GM21717 (cell line): ENCODE measurements around the gene CEP83.
"Not testable (repeated sequence)": the region's sequence is repeated elsewhere in the genome, so short reads cannot be mapped to it uniquely, and the experiment has no call there.

ENCODE experiments used
- ATAC-seq: cut with Tn5 transposase; IDR thresholded peaks from one replicate; pipeline ENCODE4 v1.9.1; 2021; ENCODE audit warnings: mild to moderate bottlenecking, moderate library complexity; ENCODE audit not compliant: unreplicated experiment

Gene CEP83

DNA sequence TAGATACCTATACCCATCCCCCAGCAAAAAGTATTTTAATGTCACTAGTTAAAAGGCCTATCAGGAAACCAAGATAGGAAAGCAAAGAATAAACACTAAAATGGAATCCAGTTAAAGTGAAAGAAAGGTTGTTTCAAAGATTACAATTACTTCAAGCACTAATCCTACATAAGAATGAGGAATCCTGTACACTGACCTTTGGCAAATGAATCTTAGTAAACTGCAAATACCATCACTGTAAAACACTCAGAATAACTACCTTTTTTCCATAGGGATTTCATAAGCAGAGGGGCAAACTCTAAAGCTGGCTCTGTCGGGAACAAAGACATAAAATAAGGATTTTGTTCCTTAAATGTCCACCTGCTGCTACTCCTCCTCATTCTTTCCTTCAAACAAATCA is 25.9 kb downstream of the CEP83 start:
- no peak for ATAC-seq

DNA sequence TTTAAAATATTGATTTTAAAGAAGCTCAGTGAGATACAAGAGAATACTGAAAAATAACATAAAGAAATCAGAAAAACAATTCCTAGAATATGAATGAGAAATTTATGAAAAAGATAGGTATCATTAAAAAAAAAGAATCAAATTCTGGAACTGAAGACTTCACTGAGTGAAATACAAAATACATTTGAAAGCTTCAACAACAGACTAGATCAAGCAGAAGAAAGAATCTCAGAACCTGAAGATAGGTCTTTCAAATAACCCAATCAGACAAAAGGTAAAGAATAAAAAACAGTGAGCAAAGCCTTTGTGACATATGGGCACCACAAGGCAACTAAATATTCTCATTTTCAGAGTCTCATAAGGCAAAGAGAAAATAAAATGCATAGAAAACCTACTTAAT is 29.4 kb downstream of the CEP83 start:
- no peak for ATAC-seq

DNA sequence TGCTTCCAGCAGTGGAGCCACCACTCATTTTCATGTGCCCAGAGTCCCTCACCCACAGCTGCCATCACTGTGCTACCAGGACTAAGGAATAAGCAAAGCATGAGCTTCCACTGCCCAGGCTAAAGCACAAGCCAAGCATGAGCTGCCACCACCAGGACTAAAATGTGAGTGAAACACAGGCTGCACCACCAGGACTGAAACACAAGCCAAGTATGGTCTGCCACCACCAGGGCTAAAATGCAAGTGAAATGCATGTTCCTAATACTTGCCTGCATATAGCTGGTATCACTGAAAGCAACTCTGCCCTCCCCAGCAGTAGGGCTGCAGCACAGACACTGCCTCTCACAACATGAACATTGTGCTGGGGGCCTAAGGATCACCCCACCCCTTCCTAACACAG is 30.0 kb downstream of the CEP83 start:
- no peak for ATAC-seq

DNA sequence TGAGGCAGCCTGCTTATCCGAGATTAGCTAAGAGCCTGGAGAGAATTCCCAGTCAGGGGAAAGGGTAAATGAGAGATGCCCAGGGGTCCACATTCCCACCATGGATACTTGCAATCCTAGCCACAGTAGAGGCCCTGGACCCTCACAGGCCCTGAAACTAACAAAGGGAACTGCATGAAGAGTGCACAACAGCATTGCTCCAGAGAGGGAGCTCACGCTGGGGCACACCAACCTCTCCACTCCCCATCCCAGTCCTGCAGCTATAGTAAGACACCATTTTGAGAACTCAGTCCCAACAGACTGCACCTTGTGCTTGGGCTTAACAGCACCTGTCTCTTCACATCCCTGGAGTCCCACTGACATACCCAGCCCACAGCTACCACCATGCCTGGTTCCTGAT is 30.5 kb downstream of the CEP83 start:
- no peak for ATAC-seq

DNA sequence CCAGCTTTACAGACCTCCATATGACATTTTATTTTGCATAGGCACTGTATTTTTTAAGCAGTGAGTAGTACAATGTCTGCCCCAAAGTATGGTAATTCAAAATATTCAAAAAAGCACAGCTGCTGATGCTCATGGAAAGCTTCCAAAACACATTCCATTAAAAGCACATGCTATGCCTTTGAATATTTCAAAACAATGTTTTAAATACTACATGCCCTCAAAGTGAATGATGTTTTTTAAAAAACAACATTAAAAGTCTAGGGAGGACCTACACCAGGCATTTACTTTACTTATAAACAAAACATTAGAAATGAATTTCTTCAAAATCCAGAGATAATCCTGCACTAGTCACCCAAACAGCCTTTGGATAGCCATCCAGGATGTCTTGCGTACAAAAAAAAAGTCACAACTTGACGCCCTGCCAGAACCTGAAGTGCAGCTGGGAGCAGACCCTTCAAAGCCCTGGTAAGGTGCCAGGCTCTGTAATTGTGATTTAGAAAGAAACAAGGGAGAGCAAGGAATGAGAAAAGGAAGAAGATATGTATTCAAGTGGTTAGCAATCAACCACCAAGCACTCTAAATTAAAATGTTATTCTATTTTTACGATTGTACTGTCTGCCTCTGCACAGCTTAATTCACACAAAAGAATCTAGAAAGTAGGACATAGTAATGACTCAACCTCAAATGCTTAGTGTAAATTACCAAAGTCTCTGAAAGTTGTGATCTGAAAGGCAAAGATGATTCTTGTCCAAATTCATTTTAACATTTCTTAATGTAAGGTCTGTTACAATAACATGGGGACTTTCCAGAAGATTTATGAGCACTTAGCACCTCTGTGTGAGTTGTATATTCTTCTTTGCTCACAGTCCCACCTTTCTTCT is 31.9 kb downstream of the CEP83 start:
- no peak for ATAC-seq

DNA sequence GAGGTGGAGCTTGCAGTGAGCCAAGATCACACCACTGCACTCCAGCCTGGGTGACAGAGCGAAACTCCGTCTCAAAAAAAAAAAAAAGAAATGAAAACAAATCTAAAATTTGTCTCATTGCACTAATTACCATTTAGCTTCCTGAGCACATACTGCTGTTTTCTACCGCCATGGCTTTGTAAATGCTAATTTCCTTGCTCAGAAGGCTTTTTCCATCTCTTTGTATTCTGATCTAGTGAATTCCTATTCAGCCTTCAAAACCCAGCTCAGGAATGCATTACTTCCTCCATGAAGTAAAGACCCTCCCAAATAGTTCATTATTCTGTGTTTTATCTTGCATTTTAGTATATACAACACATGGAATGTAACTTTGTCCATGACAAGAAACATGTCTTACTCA is 33.6 kb downstream of the CEP83 start:
- ATAC-seq = no peak

DNA sequence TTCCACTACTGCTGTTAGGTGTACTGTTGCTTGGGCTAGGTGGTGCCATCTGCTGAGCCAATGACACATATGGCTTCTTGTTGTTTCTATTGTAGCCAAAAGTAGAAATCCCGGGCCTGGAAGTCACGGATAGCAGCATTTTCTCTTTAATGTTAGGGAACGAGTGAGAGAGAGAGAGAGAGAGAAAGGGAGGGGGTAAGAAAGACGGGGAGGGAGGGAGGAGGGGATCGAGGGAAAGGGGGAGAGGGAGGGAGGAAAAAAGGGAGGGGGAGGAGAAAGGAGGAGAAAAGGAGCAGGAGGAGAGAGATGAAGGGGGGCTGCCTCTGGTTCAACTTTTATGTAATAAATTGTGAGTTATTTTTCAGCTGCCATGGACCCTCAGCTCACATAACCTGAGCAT is 34.8 kb downstream of the CEP83 start:
- ATAC-seq = not testable (repeated sequence)

DNA sequence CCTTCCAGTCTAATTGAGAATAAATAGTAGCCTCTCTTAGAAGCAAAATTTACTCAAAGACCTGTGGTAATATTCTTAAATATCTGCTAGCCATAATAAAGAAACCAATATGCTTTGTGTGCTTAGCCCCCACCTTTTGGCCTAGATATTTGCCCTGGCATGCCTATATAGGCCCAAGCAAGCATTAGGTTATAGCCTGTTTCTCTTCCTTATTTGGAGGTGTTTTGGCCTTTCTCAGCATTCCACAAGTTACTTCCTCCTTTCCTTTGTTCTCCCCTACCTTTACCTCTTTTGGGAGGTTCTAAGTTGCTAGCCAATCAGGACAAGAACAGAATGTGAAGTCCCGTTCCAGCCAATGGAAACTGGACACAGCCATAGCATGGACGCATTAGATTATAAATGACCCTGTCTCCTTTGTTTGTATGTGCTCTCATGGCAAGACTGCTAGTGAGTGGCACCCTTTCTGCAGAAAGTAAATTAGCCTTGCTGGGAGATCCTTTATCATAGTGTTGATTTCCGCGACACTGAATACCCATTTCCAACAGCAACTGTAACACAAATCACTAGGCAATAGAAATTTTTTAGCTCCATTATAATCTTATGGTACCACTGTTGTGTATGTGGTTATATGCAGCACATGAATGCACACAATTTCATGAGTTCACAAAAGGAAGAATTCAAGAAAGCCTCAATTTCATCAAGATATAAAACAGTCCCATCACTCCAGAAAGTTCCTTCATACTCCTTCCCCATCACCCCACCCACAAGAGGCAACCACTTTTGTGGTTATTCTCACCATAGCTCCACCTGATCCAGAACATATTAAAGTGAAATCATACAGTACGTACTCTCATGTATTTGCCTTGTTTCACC is 37.6 kb downstream of the CEP83 start:
- ATAC-seq = no peak

DNA sequence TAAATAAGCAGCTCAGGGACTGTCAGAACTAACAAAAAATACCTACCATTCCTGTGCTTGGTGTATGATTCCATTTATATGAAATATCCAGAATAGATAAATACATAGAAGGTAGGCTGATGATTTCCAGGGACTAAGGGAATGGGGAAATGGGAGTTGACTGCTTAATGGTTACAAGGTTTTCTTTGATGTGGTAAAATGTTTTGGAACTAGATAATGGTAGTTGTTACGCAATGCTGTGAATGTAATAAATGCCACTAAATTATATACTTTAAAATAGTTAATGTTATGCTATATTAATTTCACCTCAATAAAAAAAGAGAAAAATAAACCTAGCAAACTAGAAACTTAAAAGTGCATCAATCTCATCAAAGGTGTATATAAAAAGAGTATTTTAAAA is 41.1 kb downstream of the CEP83 start:
- ATAC-seq = no peak

DNA sequence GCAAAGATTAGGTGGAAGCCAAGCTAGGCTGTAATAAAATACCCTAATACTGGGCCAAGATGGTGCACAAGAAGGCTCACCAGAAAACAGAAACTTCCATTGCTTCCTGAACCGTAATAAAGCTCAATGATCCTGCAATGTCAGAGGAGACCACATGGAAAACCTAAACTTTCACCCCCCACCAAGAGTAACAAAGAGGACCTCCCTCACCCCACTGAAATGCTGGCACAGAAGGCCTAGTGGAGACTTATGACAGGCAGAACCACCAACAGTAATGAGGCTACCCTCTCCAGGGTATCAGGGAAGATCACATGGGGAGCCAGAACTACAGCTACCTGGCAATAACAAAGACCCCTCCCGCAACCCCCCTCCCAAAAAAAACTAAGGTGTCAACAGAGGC is 43.1 kb downstream of the CEP83 start:
- ATAC-seq = no peak

DNA sequence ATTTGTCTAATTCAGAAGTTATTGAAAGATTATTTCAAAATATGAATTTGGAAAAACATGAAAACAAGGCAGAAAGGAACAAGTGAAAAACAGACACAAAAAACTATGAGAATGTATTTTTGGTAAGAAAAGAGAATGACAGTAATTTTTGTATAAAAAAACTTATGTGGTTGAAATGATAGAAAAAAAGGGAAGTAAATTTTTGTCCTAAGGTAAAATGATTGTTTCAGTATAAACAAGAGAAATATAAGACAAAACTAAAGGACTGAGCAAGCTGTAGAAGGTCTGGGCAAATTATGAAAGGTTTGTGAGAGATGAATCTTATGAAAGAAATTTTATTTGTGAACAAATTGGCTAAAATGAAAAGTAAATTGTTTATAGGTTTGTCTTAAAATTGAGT is 44.6 kb downstream of the CEP83 start:
- no peak for ATAC-seq

DNA sequence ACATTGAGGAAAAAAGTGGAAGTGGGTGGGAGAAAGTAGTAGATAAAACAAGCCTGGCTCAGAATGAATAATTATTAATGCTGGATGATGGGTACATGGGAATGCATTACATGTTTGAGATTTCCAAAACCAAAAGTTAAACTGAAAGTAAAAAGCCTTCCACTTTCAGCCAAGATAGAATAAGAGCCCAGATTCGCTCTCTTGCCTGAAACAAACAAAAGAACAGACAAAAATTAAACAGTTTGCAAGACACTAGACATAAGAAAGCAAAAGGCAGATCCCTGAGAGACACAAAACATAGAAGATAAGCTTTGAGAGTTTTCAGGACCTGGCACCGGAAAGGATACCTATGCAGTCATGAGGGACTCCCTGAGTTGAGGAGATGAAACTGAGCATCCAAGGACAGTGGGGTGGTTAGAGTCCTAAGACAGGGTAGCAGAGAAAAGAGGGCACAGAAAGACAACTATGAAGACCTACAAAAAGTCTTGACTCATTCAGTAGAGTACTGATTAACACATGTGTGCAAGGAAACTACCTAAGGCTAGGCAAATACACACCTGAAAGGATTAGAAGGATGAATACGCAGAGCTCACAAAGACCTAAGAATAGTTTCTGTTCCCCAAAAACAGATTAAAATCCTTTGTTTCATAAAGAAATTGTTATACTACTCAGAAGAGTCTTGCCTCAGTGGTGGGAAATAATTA is 54.1 kb downstream of the CEP83 start:
- peak; percentile 86 for ATAC-seq

DNA sequence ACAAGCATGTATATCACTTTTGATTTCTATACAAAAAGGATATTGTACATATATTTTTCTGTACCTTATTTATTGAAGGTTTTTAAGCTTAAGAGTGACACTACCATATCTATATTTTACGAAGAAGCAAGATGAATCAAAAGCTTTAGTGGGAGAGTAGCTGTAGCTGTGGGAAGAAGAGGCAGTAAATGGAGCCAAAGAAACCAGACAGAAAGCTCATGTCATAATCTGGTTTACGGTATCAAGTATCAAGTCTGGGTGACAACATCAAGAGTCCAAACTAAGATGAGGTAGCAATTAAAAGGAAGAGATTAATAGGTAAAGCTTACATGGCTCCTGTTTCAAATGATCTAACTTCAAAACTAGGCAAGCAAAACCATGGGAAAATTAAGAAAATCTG is 54.8 kb downstream of the CEP83 start:
- no peak for ATAC-seq

DNA sequence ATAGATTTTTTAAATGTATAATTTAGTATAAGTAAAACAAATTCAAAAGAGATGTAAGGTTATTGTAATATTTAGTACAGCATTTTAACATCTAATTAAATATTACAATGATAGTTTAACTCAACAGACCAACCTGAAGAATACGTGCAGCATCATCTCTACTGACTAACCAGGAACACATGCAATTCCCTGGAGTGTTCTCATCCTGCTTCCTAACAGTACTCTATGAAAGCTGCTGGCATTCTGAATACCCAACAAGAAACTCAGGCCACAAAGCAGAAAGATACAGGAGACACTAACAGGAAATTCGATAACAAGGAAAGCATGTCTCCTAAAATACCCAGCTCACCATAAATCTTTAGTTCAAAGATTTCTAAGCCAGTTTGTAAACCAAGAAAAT is 58.3 kb downstream of the CEP83 start:
- ATAC-seq = no peak

DNA sequence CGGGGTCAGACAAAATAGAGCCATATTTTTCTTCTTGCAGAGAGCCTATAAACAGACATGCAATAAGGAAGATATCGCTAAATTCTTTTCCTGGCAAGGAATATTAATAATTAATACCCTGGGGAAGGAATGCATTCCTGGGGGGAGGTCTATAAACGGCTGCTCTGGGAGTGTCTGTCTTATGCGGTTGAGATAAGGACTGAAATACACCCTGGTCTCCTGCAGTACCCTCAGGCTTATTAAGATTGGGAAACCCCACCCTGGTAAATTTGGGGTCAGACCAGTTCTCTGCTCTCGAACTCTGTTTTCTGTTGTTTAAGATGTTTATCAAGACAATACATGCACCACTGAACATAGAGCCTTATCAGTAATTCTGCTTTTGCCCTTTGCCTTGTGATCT is 61.0 kb downstream of the CEP83 start:
- ATAC-seq = not testable (repeated sequence)

DNA sequence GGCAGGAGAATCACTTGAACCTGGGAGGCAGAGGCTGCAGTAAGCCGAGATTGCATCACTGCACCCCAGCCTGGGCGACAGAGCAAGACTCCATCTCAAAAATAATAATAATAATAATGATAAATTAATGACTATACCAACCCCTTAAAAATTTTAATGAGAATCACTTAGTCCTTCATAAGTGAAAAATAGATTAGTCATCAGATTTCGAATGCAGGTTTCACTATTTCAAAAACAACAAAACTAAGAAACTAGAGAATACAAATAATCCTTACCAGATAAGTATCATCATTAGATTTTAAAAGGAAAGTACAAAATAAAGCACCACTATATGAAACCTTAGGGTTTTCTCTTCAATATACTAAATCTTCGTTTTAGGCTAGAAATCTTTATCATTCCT is 62.3 kb downstream of the CEP83 start:
- no peak for ATAC-seq

DNA sequence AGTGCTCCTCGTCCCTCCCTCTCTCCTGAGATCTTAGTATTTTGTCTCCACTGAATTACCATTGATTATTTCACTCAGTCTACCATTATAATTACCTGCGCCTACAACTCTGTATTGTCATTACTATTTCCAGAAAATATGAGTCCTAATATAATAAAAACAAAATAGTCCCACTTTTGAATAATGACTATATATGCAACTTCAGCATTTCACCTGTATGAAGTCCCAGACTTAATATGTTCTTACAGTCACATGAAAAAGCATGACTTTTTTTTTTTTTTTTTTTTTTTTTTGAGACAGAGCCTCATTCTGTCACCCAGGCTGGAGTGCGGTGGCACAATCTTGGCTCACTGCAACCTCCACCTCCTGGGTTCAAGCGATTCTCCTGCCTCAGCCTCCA is 63.7 kb downstream of the CEP83 start:
- not testable (repeated sequence) for ATAC-seq

DNA sequence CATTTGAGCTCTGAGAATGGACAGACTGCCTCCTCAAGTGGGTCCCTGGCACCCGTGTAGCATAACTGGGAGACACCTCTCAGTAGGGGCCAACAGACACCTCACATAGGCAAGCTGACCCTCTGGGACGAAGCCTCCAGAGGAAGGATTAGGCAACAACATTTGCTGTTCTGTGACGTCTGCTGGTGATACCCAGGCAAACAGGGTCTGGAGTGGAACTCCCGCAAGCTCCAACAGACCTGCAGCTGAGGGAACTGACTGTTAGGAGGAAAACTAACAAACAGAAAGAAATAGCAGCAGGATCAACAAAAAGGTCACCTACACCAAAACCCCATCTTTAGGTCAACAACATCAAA is 69.6 kb downstream of the CEP83 start:
- no peak for ATAC-seq

DNA sequence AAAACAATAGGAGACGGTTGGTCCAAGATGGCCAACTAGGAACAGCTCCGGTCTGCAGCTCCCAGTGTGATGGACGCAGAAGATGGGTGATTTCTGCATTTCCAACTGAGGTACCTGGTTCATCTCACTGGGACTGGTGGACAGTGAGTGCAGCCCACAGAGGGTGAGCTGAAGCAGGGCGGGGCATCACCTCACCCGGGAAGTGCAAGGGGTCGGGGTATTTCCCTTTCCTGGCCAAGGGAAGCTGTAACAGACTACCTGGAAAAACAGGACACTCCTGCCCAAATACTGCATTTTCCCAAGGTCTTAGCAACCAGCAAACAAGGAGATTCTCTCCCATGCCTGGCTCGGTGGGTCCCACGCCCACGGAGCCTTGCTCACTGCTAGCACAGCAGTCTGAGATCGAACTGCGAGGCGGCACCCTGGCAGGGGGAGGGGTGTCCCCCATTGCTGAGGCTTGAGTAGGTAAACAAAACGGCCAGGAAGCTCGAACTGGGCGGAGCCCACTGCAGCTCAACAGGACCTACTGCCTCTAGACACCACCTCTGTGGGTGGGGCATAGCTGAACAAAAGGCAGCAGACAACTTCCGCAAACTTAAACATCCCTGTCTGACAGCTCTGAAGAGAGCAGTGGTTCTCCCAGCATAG is 70.1 kb downstream of the CEP83 start:
- ATAC-seq = not testable (repeated sequence)

DNA sequence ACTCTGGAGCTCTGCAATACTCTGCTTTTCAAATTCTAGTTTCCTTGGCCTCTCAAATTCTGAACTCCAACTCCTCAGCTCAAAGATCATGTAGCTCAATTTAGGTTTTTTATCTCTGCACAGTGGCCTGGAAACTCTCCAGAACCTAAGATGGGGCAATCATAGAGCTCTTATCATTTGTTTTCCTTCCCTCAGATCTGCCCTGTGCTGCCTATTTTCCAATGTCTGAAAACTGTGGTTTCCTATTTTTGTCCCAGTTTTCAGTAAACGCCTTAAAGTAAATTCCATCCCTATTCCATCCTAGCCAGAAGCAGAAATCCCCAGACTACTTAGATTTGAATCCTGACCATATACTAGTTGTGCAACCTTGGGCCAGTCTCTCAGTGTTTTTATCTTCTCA is 73.2 kb downstream of the CEP83 start:
- ATAC-seq = no peak

DNA sequence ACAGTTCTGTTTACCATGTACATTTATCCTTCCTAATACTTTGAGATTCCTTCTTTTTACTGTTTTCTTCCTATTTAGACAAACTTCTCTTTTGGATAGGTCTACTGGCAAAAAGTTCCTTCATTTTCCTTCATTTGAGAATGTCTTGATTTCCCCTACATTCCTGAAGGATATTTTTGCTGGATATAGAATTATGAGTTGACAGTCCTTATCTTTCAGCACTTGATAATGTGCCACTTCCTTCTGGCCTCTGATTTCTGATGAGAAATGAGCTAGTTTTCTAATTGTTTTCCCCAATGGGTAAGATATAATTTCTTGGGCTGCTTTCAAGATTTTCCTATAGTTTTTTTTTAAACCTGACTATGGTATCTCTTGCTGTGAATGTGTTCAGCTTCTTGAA is 75.6 kb downstream of the CEP83 start:
- ATAC-seq = no peak
